H1 (cell line): Measurements from ENCODE around the gene NRXN2. TPM values are rescaled to one million over a fixed set of nuclear protein-coding genes. Genes with fewer than 3 reads are reported as not detected.

Experiments used
- ASH2L ChIP-seq: fragments of 200-600, 300-600 bp; sonication (generic); IDR thresholded peaks from one replicate; pipeline ENCODE4 v1.7.1; 2017; ENCODE audit warnings: low read length
- ATF2 ChIP-seq: IDR thresholded peaks from 2 replicates; pipeline ENCODE4 v1.6.1; 2012; ENCODE audit warnings: low read length, inconsistent platforms
- BACH1 ChIP-seq: IDR thresholded peaks from 2 replicates; pipeline ENCODE4 v1.6.1; 2012; ENCODE audit warnings: low read length, improper control_type of control experiment
- CHD7 ChIP-seq: fragments of 300-600 bp; sonication (generic); IDR thresholded peaks from 2 replicates; pipeline ENCODE4 v1.7.1; 2012; ENCODE audit warnings: low read length, moderate library complexity, mild to moderate bottlenecking, inconsistent platforms; ENCODE audit not compliant: insufficient replicate concordance
- FOSL1 ChIP-seq: IDR thresholded peaks from 2 replicates; pipeline ENCODE4 v1.6.1; 2011; ENCODE audit warnings: mild to moderate bottlenecking, low read depth, low read length, moderate library complexity; ENCODE audit not compliant: insufficient read depth
- KDM5A ChIP-seq: fragments of 200-600 bp; IDR thresholded peaks from 2 replicates; pipeline ENCODE4 v1.7.1; 2012; ENCODE audit warnings: mild to moderate bottlenecking, low read length, inconsistent platforms, mixed read lengths
- NANOG ChIP-seq: IDR thresholded peaks from 2 replicates; pipeline ENCODE4 v1.6.1; 2011; ENCODE audit warnings: low read length, low read depth, mild to moderate bottlenecking, inconsistent platforms; ENCODE audit not compliant: insufficient read depth, poor library complexity, severe bottlenecking
- POU5F1 ChIP-seq: IDR thresholded peaks from 2 replicates; pipeline ENCODE4 v1.6.1; 2011; ENCODE audit warnings: low read depth, mild to moderate bottlenecking, low read length, moderate library complexity
- SIN3A ChIP-seq, 2 experiments: IDR thresholded peaks in 1 of 2; conservative IDR thresholded peaks in 1 of 2; 2 replicates each; pipeline ENCODE4 v1.6.1; 2011 to 2012; ENCODE audit warnings: low read length in 2 of 2, improper control_type of control experiment in 1 of 2, low read depth in 1 of 2, mild to moderate bottlenecking in 1 of 2
- SIX5 ChIP-seq: IDR thresholded peaks from 2 replicates; pipeline ENCODE4 v1.6.1; 2011; ENCODE audit warnings: mild to moderate bottlenecking, low read depth, low read length
- TCF12 ChIP-seq: IDR thresholded peaks from 2 replicates; pipeline ENCODE4 v1.6.1; 2011; ENCODE audit warnings: low read depth, mild to moderate bottlenecking, low read length
- polyA plus RNA-seq, 7 experiments: library from polyadenylated mRNA; depleted of rRNA in 3 of 7; stranded (reverse) in 5 of 7; unstranded in 2 of 7; fragments of >200 nt in 5 of 7; fragments of 200-250 nt in 2 of 7; gene quantifications; 1 replicate in 5 of 7; 2 replicates in 1 of 7; 4 replicates in 1 of 7; pipeline versions ENCODE4 v1.2.1 to v1.2.3, GENCODE V29; 2011 to 2013; ENCODE audit warnings: missing spikeins in 2 of 7, mixed read lengths in 2 of 7
- total RNA-seq: library from RNA; stranded (reverse); fragmentation: NEBNext Ultra II Directional; extraction: Animal tissue kit (Norgen Biotek cat#: 25700); gene quantifications from 2 replicates; pipeline ENCODE4 v1.2.1, GENCODE V29; 2021

NRXN2 gene
- total and polyA plus RNA-seq, 2 of the 8 experiments (the other 6 are each of a cell fraction or from before 2014, with no cell fraction given) = 1.3 to 11.5 TPM

GRCh38 chr11:64753019-64753379, 30.0 kb upstream of the NRXN2 start (continued):
- TF ChIP-seq CHD7 (no peak), ATF2 (no peak), KDM5A (no peak), NANOG (no peak), SIN3A (conservative IDR thresholded peaks at IDR 0.05 in 1 of 2, IDR thresholded peaks at IDR 0.05 in 1 of 2; ENCODE audit: low read depth in 1 of 2, low read length in 2 of 2) (no peak), BACH1 (no peak), TCF12 (no peak), POU5F1 (no peak), SIX5 (no peak), FOSL1 (no peak), ASH2L (no peak)
